PC-9 (cell line): Measurements from ENCODE around the gene SPEM2. TPM values are rescaled to one million over a fixed set of nuclear protein-coding genes. Genes with fewer than 3 reads are reported as not detected.

ENCODE experiments used
- BruUV-seq: library from RNA; stranded (reverse); fragments of 400-500 nt; replicated peaks from 2 replicates; lab custom pipeline; 2021; lab: Mats Ljungman, UMichigan
- CTCF ChIA-PET: fragments of 300-600 bp; sonication (Branson Sonifier 250); formaldehyde crosslinking; loops from one replicate; lab custom pipeline; 2022; ENCODE audit warnings: antibody characterized with exemption; lab: Charles Lee
- POLR2A ChIA-PET: fragments of 300-600 bp; sonication (Branson Sonifier 250); formaldehyde crosslinking; loops from one replicate; lab custom pipeline; 2022; ENCODE audit warnings: antibody characterized with exemption; ENCODE audit not compliant: unreplicated experiment; lab: Charles Lee
- DNase-seq, 2 experiments: peaks; one replicate each; pipeline versions ENCODE4 v3.0.0 to v3.0.0-alpha.2; 2015 to 2022; ENCODE audit warnings: mixed read lengths in 1 of 2
- H2AFZ ChIP-seq: fragments of 200-600 bp; sonication (generic); 2 replicates; pipeline ENCODE4 v1.8.1; 2017; ENCODE audit warnings: antibody characterized with exemption
- H3F3A ChIP-seq: fragments of 200-600 bp; sonication (generic); 2 replicates; pipeline ENCODE4 v1.8.1; 2017; ENCODE audit warnings: antibody characterized with exemption, mild to moderate bottlenecking, low read depth; ENCODE audit not compliant: insufficient read depth
- H3K27ac ChIP-seq: fragments of 200-600 bp; sonication (generic); 2 replicates; pipeline ENCODE4 v1.6.1; 2016; ENCODE audit warnings: mixed run types
- H3K27me3 ChIP-seq: fragments of 200-600 bp; sonication (generic); 2 replicates; pipeline ENCODE4 v1.6.1; 2016; ENCODE audit warnings: low read depth, mixed run types; ENCODE audit not compliant: insufficient read depth
- H3K36me3 ChIP-seq: fragments of 200-600 bp; sonication (generic); 2 replicates; pipeline ENCODE4 v1.6.1; 2016; ENCODE audit warnings: low read depth, mixed run types
- H3K4me1 ChIP-seq: fragments of 200-600 bp; sonication (generic); replicated peaks from 2 replicates; pipeline ENCODE4 v1.6.1; 2016; ENCODE audit warnings: mixed run types; ENCODE audit not compliant: insufficient read depth
- H3K4me2 ChIP-seq: fragments of 200-600 bp; sonication (generic); 2 replicates; pipeline ENCODE4 v1.6.1; 2017; ENCODE audit warnings: mixed run types
- H3K4me3 ChIP-seq: fragments of 200-600 bp; sonication (generic); 2 replicates; pipeline ENCODE4 v1.6.1; 2016; ENCODE audit warnings: mixed run types
- H3K79me2 ChIP-seq: fragments of 200-600 bp; sonication (generic); 2 replicates; pipeline ENCODE4 v1.6.1; 2017; ENCODE audit warnings: low read depth, mixed run types
- H3K9me2 ChIP-seq: fragments of 200-600 bp; sonication (generic); 2 replicates; pipeline ENCODE4 v1.8.1; 2017; ENCODE audit warnings: mild to moderate bottlenecking; ENCODE audit not compliant: insufficient read depth
- H3K9me3 ChIP-seq: fragments of 200-600 bp; sonication (generic); 2 replicates; pipeline ENCODE4 v1.8.1; 2016; ENCODE audit warnings: low read depth; ENCODE audit not compliant: insufficient read depth
- H4K20me1 ChIP-seq: fragments of 200-600 bp; sonication (generic); 2 replicates; pipeline ENCODE4 v1.8.1; 2017; ENCODE audit not compliant: insufficient read depth
- CTCF ChIP-seq: fragments of 200-600 bp; sonication (generic); conservative IDR thresholded peaks from 2 replicates; pipeline ENCODE4 v1.6.1; 2017; ENCODE audit warnings: mixed run types, antibody characterized with exemption, mild to moderate bottlenecking, moderate library complexity
- EZH2 ChIP-seq: fragments of 200-600 bp; sonication (generic); IDR thresholded peaks from 2 replicates; pipeline ENCODE4 v1.8.0; 2017; ENCODE audit warnings: antibody characterized with exemption, low read depth
- intact Hi-C: fragments of 100-400 bp; cut with micrococcal nuclease; formaldehyde crosslinking; loops from one replicate; pipeline ENCODE4 v1.10.0; 2022; ENCODE audit not compliant: unreplicated experiment
- total RNA-seq: library from RNA; stranded (reverse); gene quantifications from 2 replicates; pipeline ENCODE4 v1.2.3, GENCODE V29; 2021

The SPEM2 gene
- total RNA-seq, 1 experiment from 2014 or later: 0.50 TPM

GRCh38 chr17:7413346-7413985, 11.9 kb upstream of the SPEM2 start:
- no TSS peak for BruUV-seq
- CTCF ChIA-PET: no interaction called here
- Histone ChIP-seq H3K79me2 (no peaks in the 10 kb centered on the region), H3K9me2 (no peaks in the 10 kb centered on the region), H3K27ac (no peak overlapping the region), H2AFZ (no peak overlapping the region), H4K20me1 (no peaks in the 10 kb centered on the region), H3K4me2 (no peak overlapping the region), H3K4me1 (no peaks in the 10 kb centered on the region), H3K36me3 (no peaks in the 10 kb centered on the region), H3F3A (no peaks in the 10 kb centered on the region; the same call in 1 of the 2 replicates), H3K9me3 (no peaks in the 10 kb centered on the region), H3K4me3 (no peak overlapping the region), H3K27me3 (no peaks in the 10 kb centered on the region)
- POLR2A ChIA-PET: no interaction called here
- DNase-seq: no peak
- intact Hi-C loops: no loop called here
- TF ChIP-seq CTCF: no peak

GRCh38 chr17:7414837-7415236, 10.6 kb upstream of the SPEM2 start:
- H3K9me2 ChIP-seq: no peaks in the 10 kb centered on the region
- ChIA-PET CTCF (no interaction called here), POLR2A (no interaction called here)
- no peak overlapping the region for H3K4me3 ChIP-seq
- no TSS peak for BruUV-seq
- no peak overlapping the region for H3K27ac ChIP-seq
- no peaks in the 10 kb centered on the region; the same call in 1 of the 2 replicates for H3F3A ChIP-seq
- no peaks in the 10 kb centered on the region for H3K27me3 ChIP-seq
- no peaks in the 10 kb centered on the region for H3K4me1 ChIP-seq
- no peaks in the 10 kb centered on the region for H3K36me3 ChIP-seq
- no peaks in the 10 kb centered on the region for H3K79me2 ChIP-seq
- DNase-seq: no peak
- TF ChIP-seq CTCF (no peak), EZH2 (no peak)
- H3K4me2 ChIP-seq: no peak overlapping the region
- intact Hi-C loops: no loop called here
- no peaks in the 10 kb centered on the region for H4K20me1 ChIP-seq
- H2AFZ ChIP-seq: no peak overlapping the region
- H3K9me3 ChIP-seq: no peaks in the 10 kb centered on the region

- no peak for DNase-seq
- Histone ChIP-seq H2AFZ (no peak overlapping the region), H3F3A (no peaks in the 10 kb centered on the region; the same call in 1 of the 2 replicates), H3K9me3 (no peaks in the 10 kb centered on the region), H3K27ac (no peak overlapping the region), H3K27me3 (no peaks in the 10 kb centered on the region), H3K4me2 (no peak overlapping the region), H3K79me2 (no peaks in the 10 kb centered on the region), H4K20me1 (no peaks in the 10 kb centered on the region), H3K9me2 (no peaks in the 10 kb centered on the region), H3K4me3 (no peak overlapping the region), H3K36me3 (no peaks in the 10 kb centered on the region), H3K4me1 (no peaks in the 10 kb centered on the region)
- POLR2A ChIA-PET: no interaction called here
- CTCF ChIA-PET: no interaction called here
- intact Hi-C loops: no loop called here
- no TSS peak for BruUV-seq
- TF ChIP-seq CTCF: no peak
- no peak for TF ChIP-seq EZH2
These were observed 9.6 kb upstream of the SPEM2 start for GRCh38 chr17:7415784-7416183.
